ENCODE measurements around the gene SCN4A. TPM values are rescaled to one million over a fixed set of nuclear protein-coding genes. Genes with fewer than 3 reads are reported as not detected.

Gene SCN4A
- total and polyA plus RNA-seq, 2 of the 13 experiments (the other 11 are each of a cell fraction or from before 2014, with no cell fraction given) = 0.02 to 0.03 TPM

DNA sequence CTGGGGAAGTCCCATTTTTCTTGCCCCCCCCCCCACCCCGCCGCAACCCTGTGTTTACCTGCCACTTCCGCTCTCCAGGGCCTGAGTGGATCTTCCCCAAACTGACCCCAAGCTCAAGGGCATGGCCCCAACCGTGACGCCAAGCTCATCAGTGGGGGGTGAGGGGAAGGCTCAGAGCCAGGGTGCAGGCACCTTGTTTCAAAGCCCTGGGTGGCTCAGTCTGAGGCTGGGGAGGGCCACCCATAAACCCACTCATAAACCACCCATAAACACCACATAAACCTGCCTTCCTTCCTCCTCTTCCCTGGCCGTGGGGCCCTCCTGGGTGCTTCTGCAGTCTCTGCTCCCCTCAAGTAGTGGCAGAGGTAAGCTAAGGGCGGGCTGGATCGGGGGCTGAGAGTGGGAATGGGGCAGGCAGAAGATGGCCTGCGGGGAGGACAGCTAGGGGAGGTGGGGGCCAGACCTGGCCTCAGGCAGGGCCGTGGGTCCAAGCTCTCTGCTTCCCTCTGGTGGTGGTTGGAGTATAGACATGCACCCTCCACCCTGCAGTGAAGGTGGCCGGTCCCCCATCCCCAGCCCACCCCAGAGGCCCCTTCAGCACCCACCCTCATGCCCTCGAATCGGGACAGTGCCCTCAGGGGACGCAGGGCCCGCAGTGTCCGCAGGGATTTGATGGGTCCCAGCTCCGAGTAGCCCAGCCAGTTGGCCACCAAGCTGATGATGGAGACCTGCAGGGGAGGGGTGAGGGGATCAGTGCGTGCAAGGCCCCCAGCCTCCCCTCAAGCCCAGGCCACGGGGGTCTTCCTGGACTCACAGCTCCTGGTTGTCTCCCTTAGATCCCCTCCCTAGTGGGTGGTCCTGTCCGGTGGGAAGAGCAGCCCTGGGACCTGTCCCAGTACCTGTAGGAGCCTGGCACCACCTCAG lies 26.0 kb downstream of the SCN4A start (continued):
- TF ChIP-seq, protein P1, sequence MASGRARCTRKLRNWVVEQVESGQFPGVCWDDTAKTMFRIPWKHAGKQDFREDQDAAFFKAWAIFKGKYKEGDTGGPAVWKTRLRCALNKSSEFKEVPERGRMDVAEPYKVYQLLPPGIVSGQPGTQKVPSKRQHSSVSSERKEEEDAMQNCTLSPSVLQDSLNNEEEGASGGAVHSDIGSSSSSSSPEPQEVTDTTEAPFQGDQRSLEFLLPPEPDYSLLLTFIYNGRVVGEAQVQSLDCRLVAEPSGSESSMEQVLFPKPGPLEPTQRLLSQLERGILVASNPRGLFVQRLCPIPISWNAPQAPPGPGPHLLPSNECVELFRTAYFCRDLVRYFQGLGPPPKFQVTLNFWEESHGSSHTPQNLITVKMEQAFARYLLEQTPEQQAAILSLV (CRISPR knock-in tag; IDR thresholded peaks at IDR 0.05; ENCODE audit: borderline replicate concordance) = no peak; the same call in 1 of the 2 replicates
- TF ChIP-seq ZNF510 (CRISPR knock-in tag; IDR thresholded peaks at IDR 0.05; ENCODE audit: low read depth) = no peak
- TF ChIP-seq TCF7 (IDR thresholded peaks at IDR 0.05; ENCODE audit: low read depth) = no peak
- TF ChIP-seq ZNF317 (CRISPR knock-in tag; IDR thresholded peaks at IDR 0.05) = no peak
- no peak for TF ChIP-seq ZNF264 (CRISPR knock-in tag; IDR thresholded peaks at IDR 0.05)
- TF ChIP-seq CAMTA2 (CRISPR knock-in tag; IDR thresholded peaks at IDR 0.05; ENCODE audit: borderline replicate concordance) = no peak
- TF ChIP-seq, protein P2, sequence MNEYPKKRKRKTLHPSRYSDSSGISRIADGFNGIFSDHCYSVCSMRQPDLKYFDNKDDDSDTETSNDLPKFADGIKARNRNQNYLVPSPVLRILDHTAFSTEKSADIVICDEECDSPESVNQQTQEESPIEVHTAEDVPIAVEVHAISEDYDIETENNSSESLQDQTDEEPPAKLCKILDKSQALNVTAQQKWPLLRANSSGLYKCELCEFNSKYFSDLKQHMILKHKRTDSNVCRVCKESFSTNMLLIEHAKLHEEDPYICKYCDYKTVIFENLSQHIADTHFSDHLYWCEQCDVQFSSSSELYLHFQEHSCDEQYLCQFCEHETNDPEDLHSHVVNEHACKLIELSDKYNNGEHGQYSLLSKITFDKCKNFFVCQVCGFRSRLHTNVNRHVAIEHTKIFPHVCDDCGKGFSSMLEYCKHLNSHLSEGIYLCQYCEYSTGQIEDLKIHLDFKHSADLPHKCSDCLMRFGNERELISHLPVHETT (CRISPR knock-in tag; conservative IDR thresholded peaks at IDR 0.05) = no peak
- no peak; the same call in 1 of the 2 replicates for TF ChIP-seq ZSCAN25 (CRISPR knock-in tag; IDR thresholded peaks at IDR 0.05)
- TF ChIP-seq, protein P3, sequence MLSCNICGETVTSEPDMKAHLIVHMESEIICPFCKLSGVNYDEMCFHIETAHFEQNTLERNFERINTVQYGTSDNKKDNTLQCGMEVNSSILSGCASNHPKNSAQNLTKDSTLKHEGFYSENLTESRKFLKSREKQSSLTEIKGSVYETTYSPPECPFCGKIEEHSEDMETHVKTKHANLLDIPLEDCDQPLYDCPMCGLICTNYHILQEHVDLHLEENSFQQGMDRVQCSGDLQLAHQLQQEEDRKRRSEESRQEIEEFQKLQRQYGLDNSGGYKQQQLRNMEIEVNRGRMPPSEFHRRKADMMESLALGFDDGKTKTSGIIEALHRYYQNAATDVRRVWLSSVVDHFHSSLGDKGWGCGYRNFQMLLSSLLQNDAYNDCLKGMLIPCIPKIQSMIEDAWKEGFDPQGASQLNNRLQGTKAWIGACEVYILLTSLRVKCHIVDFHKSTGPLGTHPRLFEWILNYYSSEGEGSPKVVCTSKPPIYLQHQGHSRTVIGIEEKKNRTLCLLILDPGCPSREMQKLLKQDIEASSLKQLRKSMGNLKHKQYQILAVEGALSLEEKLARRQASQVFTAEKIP (CRISPR knock-in tag; IDR thresholded peaks at IDR 0.05; ENCODE audit: borderline replicate concordance) = no peak
- TF ChIP-seq ZNF121 (CRISPR knock-in tag; IDR thresholded peaks at IDR 0.05) = no peak
- TF ChIP-seq SOX13 (IDR thresholded peaks at IDR 0.05) = no peak
- TF ChIP-seq SOX13 (CRISPR knock-in tag; conservative IDR thresholded peaks at IDR 0.05 in 1 of 2, IDR thresholded peaks at IDR 0.05 in 1 of 2) = no peak
- no peak for TF ChIP-seq ZNF567 (CRISPR knock-in tag; IDR thresholded peaks at IDR 0.05; ENCODE audit: borderline replicate concordance)
- 0 out of 2 replicates have a peak, but pooled peaks have one; percentile 65 for TF ChIP-seq AHR (CRISPR knock-in tag; IDR thresholded peaks at IDR 0.05)
- TF ChIP-seq, protein P4, sequence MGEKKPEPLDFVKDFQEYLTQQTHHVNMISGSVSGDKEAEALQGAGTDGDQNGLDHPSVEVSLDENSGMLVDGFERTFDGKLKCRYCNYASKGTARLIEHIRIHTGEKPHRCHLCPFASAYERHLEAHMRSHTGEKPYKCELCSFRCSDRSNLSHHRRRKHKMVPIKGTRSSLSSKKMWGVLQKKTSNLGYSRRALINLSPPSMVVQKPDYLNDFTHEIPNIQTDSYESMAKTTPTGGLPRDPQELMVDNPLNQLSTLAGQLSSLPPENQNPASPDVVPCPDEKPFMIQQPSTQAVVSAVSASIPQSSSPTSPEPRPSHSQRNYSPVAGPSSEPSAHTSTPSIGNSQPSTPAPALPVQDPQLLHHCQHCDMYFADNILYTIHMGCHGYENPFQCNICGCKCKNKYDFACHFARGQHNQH (CRISPR knock-in tag; IDR thresholded peaks at IDR 0.05) = no peak
- no peak for TF ChIP-seq ZNF713 (CRISPR knock-in tag; IDR thresholded peaks at IDR 0.05)
- TF ChIP-seq KDM1A (CRISPR knock-in tag; IDR thresholded peaks at IDR 0.05) = no peak
- no peak for TF ChIP-seq ZNF546 (CRISPR knock-in tag; conservative IDR thresholded peaks at IDR 0.05)
- TF ChIP-seq ZNF24 (IDR thresholded peaks at IDR 0.05) = no peak
- TF ChIP-seq, protein P5, sequence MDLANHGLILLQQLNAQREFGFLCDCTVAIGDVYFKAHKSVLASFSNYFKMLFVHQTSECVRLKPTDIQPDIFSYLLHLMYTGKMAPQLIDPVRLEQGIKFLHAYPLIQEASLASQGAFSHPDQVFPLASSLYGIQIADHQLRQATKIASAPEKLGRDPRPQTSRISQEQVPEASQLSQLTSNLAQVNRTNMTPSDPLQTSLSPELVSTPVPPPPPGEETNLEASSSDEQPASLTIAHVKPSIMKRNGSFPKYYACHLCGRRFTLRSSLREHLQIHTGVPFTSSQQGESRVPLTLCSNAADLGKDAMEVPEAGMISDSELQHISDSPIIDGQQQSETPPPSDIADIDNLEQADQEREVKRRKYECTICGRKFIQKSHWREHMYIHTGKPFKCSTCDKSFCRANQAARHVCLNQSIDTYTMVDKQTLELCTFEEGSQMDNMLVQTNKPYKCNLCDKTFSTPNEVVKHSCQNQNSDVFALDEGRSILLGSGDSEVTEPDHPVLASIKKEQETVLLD (CRISPR knock-in tag; IDR thresholded peaks at IDR 0.05; ENCODE audit: low read depth) = no peak
- TF ChIP-seq MYC (CRISPR knock-in tag; IDR thresholded peaks at IDR 0.05; ENCODE audit: borderline replicate concordance) = no peak

All from HepG2 (cell line).